Measurements from ENCODE around the gene RSPRY1.

Gene RSPRY1

DNA sequence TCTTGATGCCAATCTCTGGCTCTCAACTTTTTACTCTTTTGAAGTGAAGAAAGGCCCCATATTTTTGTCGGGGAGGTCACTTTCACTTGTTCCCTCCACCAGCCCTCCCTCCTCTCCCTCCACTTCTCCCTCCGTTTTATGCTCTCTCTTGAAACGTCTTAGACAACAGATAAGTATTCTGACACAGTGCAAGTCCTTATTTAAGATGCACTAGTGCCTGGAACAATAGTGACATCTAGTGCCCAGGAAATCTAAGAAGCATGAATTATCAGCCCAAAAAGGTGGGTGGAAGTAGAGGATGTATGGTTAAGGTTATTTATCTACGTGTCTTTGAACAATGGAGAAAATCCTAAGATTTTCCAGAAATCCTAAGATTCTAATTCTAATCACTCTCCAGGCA, 18.2 kb upstream of the RSPRY1 start:
- Histone ChIP-seq H3K36me3 (ENCODE audit: control insufficient read depth, insufficient read depth, low read length) (peaks cover 42% of the 10 kb centered on the region), H3K27ac (ENCODE audit: insufficient read depth, low read depth, low read length, poor library complexity, severe bottlenecking) (no peak overlapping the region)

DNA sequence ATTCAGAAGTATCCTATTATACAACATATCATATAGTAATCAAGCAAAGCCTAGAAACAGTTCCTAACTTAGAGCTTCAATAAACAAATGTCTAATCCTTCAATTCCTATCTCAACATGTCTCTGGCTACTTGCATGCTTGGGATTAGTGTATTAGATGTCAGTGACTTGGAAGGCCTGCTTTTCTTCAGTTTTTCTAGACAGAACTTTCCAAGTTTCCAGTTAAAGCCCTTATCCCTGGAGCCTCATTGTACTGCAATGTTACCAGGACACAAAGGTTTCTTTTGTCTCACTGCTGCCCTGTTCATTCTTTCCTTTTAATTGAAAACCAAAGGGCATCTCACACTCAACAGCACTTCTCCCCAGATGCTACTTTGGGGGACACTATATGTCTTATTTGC, 16.8 kb upstream of the RSPRY1 start:
- no peak overlapping the region for H3K4me3 ChIP-seq (ENCODE audit: insufficient read depth, low read depth, low read length)
- H3K36me3 ChIP-seq (ENCODE audit: control insufficient read depth, insufficient read depth, low read length): peaks cover 39% of the 10 kb centered on the region
- peaks cover 4% of the 10 kb centered on the region for H3K4me1 ChIP-seq (ENCODE audit: control insufficient read depth, insufficient read depth, low read length)
- H3K9me3 ChIP-seq (ENCODE audit: control insufficient read depth, low read length): no peaks in the 10 kb centered on the region
- H3K27ac ChIP-seq (ENCODE audit: insufficient read depth, low read depth, low read length, poor library complexity, severe bottlenecking): peak overlapping the region; percentile 9
- no peaks in the 10 kb centered on the region for H3K27me3 ChIP-seq (ENCODE audit: control insufficient read depth, insufficient read depth, low read length, poor library complexity, severe bottlenecking)

More for the DNA sequence above, 18.2 kb upstream of the RSPRY1 start:
- WGBS, 2 experiments: 50 to 79% methylated on average over 3 to 4 of the region's 4 CpGs
- H3K27me3 ChIP-seq (ENCODE audit: control insufficient read depth, insufficient read depth, low read length, poor library complexity, severe bottlenecking): no peaks in the 10 kb centered on the region
- peaks cover 4% of the 10 kb centered on the region for H3K4me1 ChIP-seq (ENCODE audit: control insufficient read depth, insufficient read depth, low read length)
- no peaks in the 10 kb centered on the region for H3K9me3 ChIP-seq (ENCODE audit: control insufficient read depth, low read length)
- H3K4me3 ChIP-seq (ENCODE audit: insufficient read depth, low read depth, low read length): no peak overlapping the region

DNA sequence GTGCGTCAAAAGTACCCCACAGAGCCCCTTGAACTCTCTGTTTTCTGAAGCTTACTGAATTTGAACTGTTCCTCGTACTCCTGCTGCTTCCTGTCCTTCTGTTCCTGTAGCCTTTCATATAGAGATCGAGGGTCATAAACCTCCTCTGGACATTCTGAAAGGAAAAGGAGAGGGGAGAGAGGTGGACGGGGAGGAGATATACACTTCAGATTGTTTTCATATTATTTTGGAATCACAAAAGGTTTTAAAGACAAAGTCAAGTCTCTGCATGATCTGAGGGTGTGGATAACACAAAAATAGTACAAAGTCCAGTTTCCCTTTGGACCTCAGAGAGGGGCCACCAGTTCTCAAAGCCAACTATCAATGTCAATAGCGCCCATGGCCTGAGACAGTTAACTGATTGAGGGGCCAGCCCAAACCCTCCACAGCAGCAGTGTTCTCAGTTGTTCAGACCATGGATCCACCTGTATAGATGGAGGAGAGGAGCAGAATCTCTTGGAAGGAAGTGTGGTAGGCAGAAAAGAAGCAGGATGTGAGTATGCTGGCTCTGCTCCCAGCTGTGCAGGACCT, 13.3 kb upstream of the RSPRY1 start:
- H3K27me3 ChIP-seq (ENCODE audit: control insufficient read depth, insufficient read depth, low read length, poor library complexity, severe bottlenecking): no peaks in the 10 kb centered on the region
- peaks cover 4% of the 10 kb centered on the region for H3K4me1 ChIP-seq (ENCODE audit: control insufficient read depth, insufficient read depth, low read length)
- H3K36me3 ChIP-seq (ENCODE audit: control insufficient read depth, insufficient read depth, low read length): peaks cover 14% of the 10 kb centered on the region
- no peak overlapping the region for H3K4me3 ChIP-seq (ENCODE audit: insufficient read depth, low read depth, low read length)
- 93 to 96% methylated on average over 4 to 5 of the region's 5 CpGs for WGBS, 2 experiments
- no peaks in the 10 kb centered on the region for H3K9me3 ChIP-seq (ENCODE audit: control insufficient read depth, low read length)
- no peak overlapping the region for H3K27ac ChIP-seq (ENCODE audit: insufficient read depth, low read depth, low read length, poor library complexity, severe bottlenecking)

DNA sequence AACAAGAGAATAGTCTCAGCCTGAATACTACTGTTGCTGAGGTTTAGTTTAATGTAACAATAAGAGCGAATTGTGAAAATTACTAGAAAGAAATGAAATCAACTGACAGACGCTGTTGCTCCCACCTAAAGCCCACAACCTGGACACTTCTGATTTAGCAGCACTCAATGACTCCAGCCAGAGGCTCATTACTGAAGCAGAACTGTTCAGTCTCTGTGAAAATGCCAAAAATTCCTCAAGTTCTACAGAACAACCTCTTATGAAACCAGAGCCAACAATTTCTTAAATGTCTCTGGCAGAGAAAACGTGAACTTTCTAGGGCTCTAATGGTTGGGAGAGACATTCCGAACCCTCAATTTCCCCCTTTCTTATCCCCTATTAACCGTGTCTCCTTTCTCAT, 10.2 kb upstream of the RSPRY1 start:
- Histone ChIP-seq H3K27ac (ENCODE audit: insufficient read depth, low read depth, low read length, poor library complexity, severe bottlenecking) (no peak overlapping the region), H3K4me1 (ENCODE audit: control insufficient read depth, insufficient read depth, low read length) (no peaks in the 10 kb centered on the region), H3K27me3 (ENCODE audit: control insufficient read depth, insufficient read depth, low read length, poor library complexity, severe bottlenecking) (no peaks in the 10 kb centered on the region), H3K36me3 (ENCODE audit: control insufficient read depth, insufficient read depth, low read length) (peaks cover 12% of the 10 kb centered on the region), H3K9me3 (ENCODE audit: control insufficient read depth, low read length) (no peaks in the 10 kb centered on the region), H3K4me3 (ENCODE audit: insufficient read depth, low read depth, low read length) (no peak overlapping the region)
- 96 to 98% methylated on average over 5 of the region's 5 CpGs for WGBS, 2 experiments

DNA sequence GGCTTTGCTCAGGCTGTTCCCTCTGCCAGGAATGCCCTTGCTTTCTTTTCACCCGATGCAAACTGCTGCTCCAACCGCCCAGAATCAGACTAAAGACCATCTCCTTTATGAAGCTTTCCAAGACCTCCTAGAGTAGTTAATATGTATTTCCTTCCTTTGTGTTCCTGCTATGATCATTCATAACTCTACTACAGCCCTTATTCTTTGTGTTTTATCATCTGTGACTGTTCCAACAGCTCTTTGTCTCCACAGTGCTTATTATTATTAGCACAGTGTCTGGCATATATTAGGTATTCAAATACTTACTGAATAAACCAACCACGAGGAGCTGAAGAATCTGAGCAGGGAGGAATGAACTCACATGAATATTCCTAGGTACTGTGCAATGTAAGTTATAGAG, 7.9 kb upstream of the RSPRY1 start:
- no peaks in the 10 kb centered on the region for H3K27me3 ChIP-seq (ENCODE audit: control insufficient read depth, insufficient read depth, low read length, poor library complexity, severe bottlenecking)
- no peak overlapping the region for H3K27ac ChIP-seq (ENCODE audit: insufficient read depth, low read depth, low read length, poor library complexity, severe bottlenecking)
- H3K36me3 ChIP-seq (ENCODE audit: control insufficient read depth, insufficient read depth, low read length): no peaks in the 10 kb centered on the region
- H3K4me3 ChIP-seq (ENCODE audit: insufficient read depth, low read depth, low read length): no peak overlapping the region
- no peaks in the 10 kb centered on the region for H3K4me1 ChIP-seq (ENCODE audit: control insufficient read depth, insufficient read depth, low read length)
- no peaks in the 10 kb centered on the region for H3K9me3 ChIP-seq (ENCODE audit: control insufficient read depth, low read length)
- 90 to 99% methylated on average over 3 of the region's 3 CpGs for WGBS, 2 experiments

DNA sequence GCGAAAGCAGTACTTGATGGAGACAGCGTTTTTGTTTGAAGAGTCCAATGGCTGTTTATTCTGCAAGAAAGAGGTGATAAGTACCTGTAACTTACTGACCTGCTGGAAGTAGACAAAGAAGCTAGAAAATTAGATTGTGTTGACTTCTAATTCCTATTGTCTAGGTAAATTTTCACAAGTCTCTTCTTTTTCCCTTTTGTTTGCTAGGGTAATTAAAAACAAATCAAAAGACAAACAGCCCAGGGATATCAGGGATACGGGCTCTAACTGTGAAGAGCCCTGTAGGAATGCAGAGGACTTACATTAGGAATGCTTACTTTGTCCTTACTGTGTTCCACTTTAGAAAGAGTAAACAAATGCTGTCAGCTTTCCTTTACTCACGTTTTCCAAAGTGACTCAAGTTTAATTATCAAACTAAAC, 7.3 kb upstream of the RSPRY1 start:
- WGBS, 2 experiments: 68 to 70% methylated on average over 4 of the region's 4 CpGs
- H3K4me3 ChIP-seq (ENCODE audit: insufficient read depth, low read depth, low read length): no peak overlapping the region
- H3K27me3 ChIP-seq (ENCODE audit: control insufficient read depth, insufficient read depth, low read length, poor library complexity, severe bottlenecking): no peaks in the 10 kb centered on the region
- no peaks in the 10 kb centered on the region for H3K36me3 ChIP-seq (ENCODE audit: control insufficient read depth, insufficient read depth, low read length)
- no peaks in the 10 kb centered on the region for H3K4me1 ChIP-seq (ENCODE audit: control insufficient read depth, insufficient read depth, low read length)
- H3K9me3 ChIP-seq (ENCODE audit: control insufficient read depth, low read length): no peaks in the 10 kb centered on the region
- H3K27ac ChIP-seq (ENCODE audit: insufficient read depth, low read depth, low read length, poor library complexity, severe bottlenecking): no peak overlapping the region

DNA sequence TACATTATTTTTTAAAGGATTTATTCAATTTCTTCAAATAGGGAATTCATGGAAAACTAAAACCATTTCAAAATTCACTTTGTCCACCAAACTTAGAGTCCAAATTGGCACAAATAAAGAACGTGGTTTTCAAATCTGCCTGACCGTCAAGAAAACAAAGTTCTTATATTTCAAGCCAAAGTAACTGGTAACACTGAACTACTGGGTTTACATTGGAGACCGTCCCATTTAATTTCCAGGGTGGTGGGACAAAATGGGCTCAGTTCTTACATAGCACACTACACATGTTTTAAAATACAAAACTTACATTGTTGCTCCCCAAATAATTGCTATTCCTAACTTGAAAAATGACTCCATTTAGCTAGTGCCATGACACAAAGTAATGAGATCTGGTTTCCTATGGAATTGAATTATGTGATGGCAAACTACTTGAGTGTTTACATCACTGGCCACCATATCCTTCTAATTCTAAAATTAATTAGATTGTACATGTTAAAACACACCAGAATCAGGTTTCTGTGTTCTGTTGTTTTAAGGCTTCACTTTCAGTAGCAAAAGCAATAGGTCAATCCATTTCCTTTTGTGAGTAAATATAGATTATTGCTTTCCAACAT, 6.8 kb upstream of the RSPRY1 start:
- Histone ChIP-seq H3K36me3 (ENCODE audit: control insufficient read depth, insufficient read depth, low read length) (no peaks in the 10 kb centered on the region), H3K27me3 (ENCODE audit: control insufficient read depth, insufficient read depth, low read length, poor library complexity, severe bottlenecking) (no peaks in the 10 kb centered on the region), H3K9me3 (ENCODE audit: control insufficient read depth, low read length) (peaks cover under 1% of the 10 kb centered on the region), H3K4me3 (ENCODE audit: insufficient read depth, low read depth, low read length) (no peak overlapping the region), H3K4me1 (ENCODE audit: control insufficient read depth, insufficient read depth, low read length) (peaks cover under 1% of the 10 kb centered on the region), H3K27ac (ENCODE audit: insufficient read depth, low read depth, low read length, poor library complexity, severe bottlenecking) (no peak overlapping the region)
- 91% methylated on average over 3 of the region's 3 CpGs for WGBS, 2 experiments

DNA sequence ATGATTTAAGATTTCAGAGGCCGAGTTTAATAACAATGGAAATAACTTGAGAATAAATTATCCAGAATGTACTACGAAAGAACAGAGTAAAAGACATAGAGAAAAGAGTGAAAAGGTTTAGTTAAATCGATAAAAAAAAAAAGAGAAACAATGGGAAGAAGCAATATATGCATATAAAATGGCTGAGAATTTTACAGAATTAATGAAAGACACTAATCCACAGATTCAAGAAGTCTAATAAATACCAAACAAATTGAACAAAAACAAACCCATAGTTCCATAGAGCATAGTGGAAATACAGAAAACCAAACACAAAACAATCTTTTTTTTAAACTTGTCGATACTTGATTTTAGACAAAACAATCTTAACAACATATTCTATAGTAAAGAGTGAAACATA, 2.0 kb upstream of the RSPRY1 start:
- Histone ChIP-seq H3K36me3 (ENCODE audit: control insufficient read depth, insufficient read depth, low read length) (no peaks in the 10 kb centered on the region), H3K4me3 (ENCODE audit: insufficient read depth, low read depth, low read length) (peak overlapping the region; percentile 99), H3K27ac (ENCODE audit: insufficient read depth, low read depth, low read length, poor library complexity, severe bottlenecking) (no peak overlapping the region), H3K9me3 (ENCODE audit: control insufficient read depth, low read length) (peaks cover 2% of the 10 kb centered on the region), H3K27me3 (ENCODE audit: control insufficient read depth, insufficient read depth, low read length, poor library complexity, severe bottlenecking) (no peaks in the 10 kb centered on the region), H3K4me1 (ENCODE audit: control insufficient read depth, insufficient read depth, low read length) (peaks cover 15% of the 10 kb centered on the region)
- 93 to 97% methylated on average over 3 of the region's 4 CpGs for WGBS, 2 experiments

DNA sequence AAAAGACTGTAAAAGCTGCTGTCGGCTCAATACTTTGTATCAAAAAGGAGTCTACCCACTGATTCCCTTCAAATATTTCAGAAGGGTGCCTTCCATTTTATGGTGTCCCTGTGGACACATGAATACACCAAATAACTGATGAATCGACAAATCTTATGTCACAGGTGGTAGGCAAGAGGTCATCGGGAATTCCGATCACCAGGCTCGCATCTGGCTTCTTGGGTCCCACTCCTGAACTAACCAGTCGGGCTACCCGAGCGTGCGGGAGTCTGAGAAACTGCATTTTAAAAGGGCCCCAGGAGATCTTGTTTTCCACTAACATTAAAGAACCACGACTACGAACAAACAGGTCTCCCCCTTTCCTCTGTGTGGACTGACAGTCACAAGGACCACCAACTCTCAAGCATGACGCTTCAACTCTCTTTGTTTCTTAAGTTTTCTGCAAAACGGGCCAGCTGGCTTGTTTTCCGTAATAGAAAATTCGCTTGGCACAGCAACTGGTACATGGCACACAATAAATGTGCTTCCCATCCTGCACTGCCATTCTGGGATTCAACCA, 1.2 kb upstream of the RSPRY1 start:
- WGBS, 2 experiments: 27% methylated on average over 15 of the region's 15 CpGs
- Histone ChIP-seq H3K27ac (ENCODE audit: insufficient read depth, low read depth, low read length, poor library complexity, severe bottlenecking) (no peak overlapping the region), H3K36me3 (ENCODE audit: control insufficient read depth, insufficient read depth, low read length) (no peaks in the 10 kb centered on the region)

DNA sequence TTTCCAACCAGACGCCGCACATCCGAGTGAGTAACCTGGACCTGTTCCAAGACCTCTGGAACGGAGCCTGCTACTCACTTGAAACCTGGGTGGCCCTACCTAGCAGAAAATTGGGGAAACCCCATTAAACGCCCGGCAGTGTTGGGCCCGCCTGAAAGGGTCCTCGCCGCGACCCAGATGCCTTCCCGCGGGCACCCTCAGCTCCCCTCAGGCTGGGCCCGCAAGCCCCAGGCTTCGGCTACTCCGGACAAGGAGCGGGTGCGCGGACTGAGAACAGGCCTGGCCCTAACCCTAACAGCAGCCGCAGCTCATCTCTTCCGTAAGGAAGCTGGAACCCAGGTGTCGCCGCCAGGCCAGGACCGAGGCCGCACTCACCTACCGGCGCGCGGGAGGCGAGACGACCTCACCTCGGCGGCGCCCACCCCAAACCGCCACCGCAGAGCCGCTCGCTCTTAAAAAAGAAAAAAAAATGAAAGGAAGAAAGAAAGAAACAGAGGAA, 634 bp upstream of the RSPRY1 start:
- peaks cover 15% of the 10 kb centered on the region for H3K4me1 ChIP-seq (ENCODE audit: control insufficient read depth, insufficient read depth, low read length)
- H3K36me3 ChIP-seq (ENCODE audit: control insufficient read depth, insufficient read depth, low read length): no peaks in the 10 kb centered on the region
- WGBS, 2 experiments: 1% methylated on average over 37 of the region's 37 CpGs
- H3K4me3 ChIP-seq (ENCODE audit: insufficient read depth, low read depth, low read length): peak overlapping the region; percentile 99
- H3K27me3 ChIP-seq (ENCODE audit: control insufficient read depth, insufficient read depth, low read length, poor library complexity, severe bottlenecking): no peaks in the 10 kb centered on the region
- peaks cover 2% of the 10 kb centered on the region for H3K9me3 ChIP-seq (ENCODE audit: control insufficient read depth, low read length)
- peak overlapping the region; percentile 52 for H3K27ac ChIP-seq (ENCODE audit: insufficient read depth, low read depth, low read length, poor library complexity, severe bottlenecking)

More for the DNA sequence above, 1.2 kb upstream of the RSPRY1 start:
- Histone ChIP-seq H3K27me3 (ENCODE audit: control insufficient read depth, insufficient read depth, low read length, poor library complexity, severe bottlenecking) (no peaks in the 10 kb centered on the region), H3K4me1 (ENCODE audit: control insufficient read depth, insufficient read depth, low read length) (peaks cover 15% of the 10 kb centered on the region), H3K9me3 (ENCODE audit: control insufficient read depth, low read length) (peaks cover 2% of the 10 kb centered on the region), H3K4me3 (ENCODE audit: insufficient read depth, low read depth, low read length) (peak overlapping the region; percentile 99)

Measured in ectodermal cell (in vitro differentiated cells).